GM19455 (cell line): ENCODE results near the gene GAS7.

Experiments
- ATAC-seq: cut with Tn5 transposase; IDR thresholded peaks from one replicate; pipeline ENCODE4 v1.9.1; 2021; ENCODE audit not compliant: unreplicated experiment

Gene GAS7

GRCh38 chr17:9956474-9957131 is 241.8 kb downstream of the GAS7 start:
- no peak for ATAC-seq

- no peak for ATAC-seq
Observed at GRCh38 chr17:9953492-9953891, 244.9 kb downstream of the GAS7 start.

GRCh38 chr17:9951803-9952202 is 246.6 kb downstream of the GAS7 start:
- no peak for ATAC-seq

- no peak for ATAC-seq
Observed at GRCh38 chr17:9948928-9949327, 249.5 kb downstream of the GAS7 start.

GRCh38 chr17:9944704-9945103 is 253.7 kb downstream of the GAS7 start:
- ATAC-seq = no peak

GRCh38 chr17:9943343-9943742 is 255.1 kb downstream of the GAS7 start:
- no peak for ATAC-seq

- ATAC-seq = no peak
Observed at GRCh38 chr17:9942885-9943284, 255.5 kb downstream of the GAS7 start.

- ATAC-seq = no peak
Observed at GRCh38 chr17:9941305-9941704, 257.1 kb downstream of the GAS7 start.

- no peak for ATAC-seq
Observed at GRCh38 chr17:9940841-9941240, 257.6 kb downstream of the GAS7 start.

- no peak for ATAC-seq
Observed at GRCh38 chr17:9938764-9939163, 259.6 kb downstream of the GAS7 start.

- ATAC-seq = no peak
Observed at GRCh38 chr17:9937901-9938300, 260.5 kb downstream of the GAS7 start.

- ATAC-seq = no peak
Observed at GRCh38 chr17:9937241-9937761, 261.1 kb downstream of the GAS7 start.

GRCh38 chr17:9936095-9936494 is 262.3 kb downstream of the GAS7 start:
- ATAC-seq = no peak

- ATAC-seq = no peak
Observed at GRCh38 chr17:9935408-9935807, 263.0 kb downstream of the GAS7 start.

GRCh38 chr17:9934331-9934730 is 264.1 kb downstream of the GAS7 start:
- ATAC-seq = no peak

GRCh38 chr17:9932491-9932890 is 265.9 kb downstream of the GAS7 start:
- ATAC-seq = no peak

GRCh38 chr17:9931144-9931741 is 267.2 kb downstream of the GAS7 start:
- no peak for ATAC-seq

GRCh38 chr17:9929871-9930270 is 268.5 kb downstream of the GAS7 start:
- ATAC-seq = no peak

GRCh38 chr17:9928601-9929333 is 269.6 kb downstream of the GAS7 start:
- no peak for ATAC-seq

- ATAC-seq = no peak
Observed at GRCh38 chr17:9926150-9926804, 272.1 kb downstream of the GAS7 start.

- no peak for ATAC-seq
Observed at GRCh38 chr17:9925457-9925856, 272.9 kb downstream of the GAS7 start.
